Right lung (tissue), 5 donors: Measurements from ENCODE around the gene TRMT10C. TPM values are rescaled to one million over a fixed set of nuclear protein-coding genes. Genes with fewer than 3 reads are reported as not detected.

Experiments used
- DNase-seq, 2 donors: peaks; one replicate each; pipeline ENCODE4 v3.0.0-alpha.2; 2013
- polyA plus RNA-seq, 5 donors: library from polyadenylated mRNA; unstranded; fragments of 120-200 nt; gene quantifications; one replicate each; pipeline versions ENCODE4 v1.2.1 to v1.2.3, GENCODE V29; 2013; ENCODE audit warnings: inconsistent platforms in 1 of 5, low replicate concordance in 1 of 5; ENCODE audit not compliant: insufficient read length in 5 of 5, insufficient read depth in 1 of 5

The TRMT10C gene
- polyA plus RNA-seq, 5 donors, result 24.9 to 37.4 (median 26.7) TPM

DNA sequence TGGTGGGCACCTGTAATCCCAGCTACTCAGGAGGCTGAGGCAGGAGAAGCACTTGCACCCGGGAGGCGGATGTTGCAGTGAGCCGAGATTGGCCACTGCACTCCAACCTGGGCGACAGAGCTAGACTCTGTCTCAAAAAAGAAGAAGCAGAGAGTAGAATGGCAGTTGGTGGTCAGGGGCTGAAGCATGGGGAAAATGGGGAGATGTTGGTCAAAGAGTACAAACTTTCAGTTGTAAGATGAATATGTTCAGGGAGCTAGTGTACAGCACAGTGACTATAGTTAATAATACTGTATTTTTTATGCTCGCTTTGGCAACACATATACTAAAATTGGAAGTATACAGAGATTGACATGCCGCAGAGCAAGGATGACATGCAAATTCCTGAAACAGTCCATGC, 53.9 kb downstream of the TRMT10C start:
- DNase-seq, result no peak

Other genes with a start within 250 kb of the TRMT10C start
- under 1 TPM; 0.68 to 0.80 (median 0.71) TPM for gene IMPG2, start 241.3 kb upstream of the TRMT10C start, polyA plus RNA-seq
- gene SENP7, start 48.7 kb upstream of the TRMT10C start, polyA plus RNA-seq, result 100 to 1,000 TPM in 3 of 5 donors, 10 to 100 TPM in 2; 60.3 to 135 (median 105) TPM
- 100 to 1,000 TPM; 174 to 265 (median 236) TPM for gene PCNP, start 12.3 kb downstream of the TRMT10C start, polyA plus RNA-seq
- 10 to 100 TPM; 20.0 to 30.2 (median 25.6) TPM for gene ZBTB11, start 115.3 kb downstream of the TRMT10C start, polyA plus RNA-seq
- gene RPL24, start 124.8 kb downstream of the TRMT10C start, polyA plus RNA-seq, result 1,000 to 10,000 TPM; 1,646 to 2,307 (median 1,856) TPM
- 10 to 100 TPM; 10.3 to 22.6 (median 18.8) TPM for gene CEP97, start 162.7 kb downstream of the TRMT10C start, polyA plus RNA-seq
- gene NXPE3, start 217.3 kb downstream of the TRMT10C start, polyA plus RNA-seq, result 10 to 100 TPM; 10.3 to 14.6 (median 11.7) TPM